Measurements from ENCODE around the gene OFD1.
A peak's percentile ranks its signal among the peaks of the same experiment; 100 is the strongest.

OFD1 gene, protein sequence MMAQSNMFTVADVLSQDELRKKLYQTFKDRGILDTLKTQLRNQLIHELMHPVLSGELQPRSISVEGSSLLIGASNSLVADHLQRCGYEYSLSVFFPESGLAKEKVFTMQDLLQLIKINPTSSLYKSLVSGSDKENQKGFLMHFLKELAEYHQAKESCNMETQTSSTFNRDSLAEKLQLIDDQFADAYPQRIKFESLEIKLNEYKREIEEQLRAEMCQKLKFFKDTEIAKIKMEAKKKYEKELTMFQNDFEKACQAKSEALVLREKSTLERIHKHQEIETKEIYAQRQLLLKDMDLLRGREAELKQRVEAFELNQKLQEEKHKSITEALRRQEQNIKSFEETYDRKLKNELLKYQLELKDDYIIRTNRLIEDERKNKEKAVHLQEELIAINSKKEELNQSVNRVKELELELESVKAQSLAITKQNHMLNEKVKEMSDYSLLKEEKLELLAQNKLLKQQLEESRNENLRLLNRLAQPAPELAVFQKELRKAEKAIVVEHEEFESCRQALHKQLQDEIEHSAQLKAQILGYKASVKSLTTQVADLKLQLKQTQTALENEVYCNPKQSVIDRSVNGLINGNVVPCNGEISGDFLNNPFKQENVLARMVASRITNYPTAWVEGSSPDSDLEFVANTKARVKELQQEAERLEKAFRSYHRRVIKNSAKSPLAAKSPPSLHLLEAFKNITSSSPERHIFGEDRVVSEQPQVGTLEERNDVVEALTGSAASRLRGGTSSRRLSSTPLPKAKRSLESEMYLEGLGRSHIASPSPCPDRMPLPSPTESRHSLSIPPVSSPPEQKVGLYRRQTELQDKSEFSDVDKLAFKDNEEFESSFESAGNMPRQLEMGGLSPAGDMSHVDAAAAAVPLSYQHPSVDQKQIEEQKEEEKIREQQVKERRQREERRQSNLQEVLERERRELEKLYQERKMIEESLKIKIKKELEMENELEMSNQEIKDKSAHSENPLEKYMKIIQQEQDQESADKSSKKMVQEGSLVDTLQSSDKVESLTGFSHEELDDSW

DNA sequence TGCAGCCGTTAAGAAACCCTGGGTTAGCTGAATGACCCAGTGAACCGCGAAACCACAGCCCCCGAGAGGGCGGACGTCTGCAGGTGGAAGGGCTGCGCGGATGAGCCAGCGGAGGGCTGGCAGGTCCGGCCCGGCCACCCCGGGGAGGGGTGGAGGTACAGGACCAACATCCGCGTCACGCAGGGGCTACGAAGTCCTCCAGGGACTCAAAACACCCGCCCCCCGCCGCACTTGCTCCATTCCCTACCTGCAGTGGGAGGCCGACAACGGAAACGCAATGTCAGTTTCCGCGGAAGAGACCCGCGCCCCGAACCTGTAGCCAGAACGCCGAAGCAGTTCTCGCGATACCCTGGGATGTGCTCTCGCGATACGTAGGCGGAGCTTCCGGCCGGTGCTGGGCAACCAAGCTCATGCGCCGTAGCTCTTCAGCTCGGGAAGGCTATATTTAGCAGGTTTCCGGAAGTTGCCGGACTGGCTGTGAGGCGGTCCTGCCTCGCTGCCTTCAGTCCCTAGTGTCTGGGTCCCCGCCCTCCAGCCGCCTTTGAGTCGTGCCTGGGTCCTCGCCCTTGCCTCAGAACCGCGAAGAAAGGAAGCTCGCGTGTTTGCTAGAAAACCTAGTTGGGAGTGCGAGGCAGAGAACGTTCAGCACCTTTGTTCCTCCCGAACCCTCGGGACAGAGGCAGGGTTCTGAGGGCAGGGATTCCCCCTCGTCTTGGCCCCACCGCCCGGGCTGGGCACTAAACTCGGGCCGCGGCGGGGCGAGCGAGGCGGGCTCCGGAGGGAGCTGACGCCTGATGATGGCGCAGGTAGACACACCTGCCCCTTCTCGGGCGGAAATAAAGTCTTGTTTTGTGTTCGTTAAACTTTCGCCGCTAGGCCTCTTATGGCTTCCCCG lies at the start of gene OFD1, which contains the start of gene TRAPPC2:
Gene OFD1, plus strand, starts transcription at position 471 of the 895 bp plus-strand sequence. Its CDS starts 324 bp downstream, at position 795.
Gene TRAPPC2, minus strand, starts transcription at position 343 of the 895 bp plus-strand sequence. CDS start 14,657 bp downstream, outside the sequence.
- TF ChIP-seq, protein P1, sequence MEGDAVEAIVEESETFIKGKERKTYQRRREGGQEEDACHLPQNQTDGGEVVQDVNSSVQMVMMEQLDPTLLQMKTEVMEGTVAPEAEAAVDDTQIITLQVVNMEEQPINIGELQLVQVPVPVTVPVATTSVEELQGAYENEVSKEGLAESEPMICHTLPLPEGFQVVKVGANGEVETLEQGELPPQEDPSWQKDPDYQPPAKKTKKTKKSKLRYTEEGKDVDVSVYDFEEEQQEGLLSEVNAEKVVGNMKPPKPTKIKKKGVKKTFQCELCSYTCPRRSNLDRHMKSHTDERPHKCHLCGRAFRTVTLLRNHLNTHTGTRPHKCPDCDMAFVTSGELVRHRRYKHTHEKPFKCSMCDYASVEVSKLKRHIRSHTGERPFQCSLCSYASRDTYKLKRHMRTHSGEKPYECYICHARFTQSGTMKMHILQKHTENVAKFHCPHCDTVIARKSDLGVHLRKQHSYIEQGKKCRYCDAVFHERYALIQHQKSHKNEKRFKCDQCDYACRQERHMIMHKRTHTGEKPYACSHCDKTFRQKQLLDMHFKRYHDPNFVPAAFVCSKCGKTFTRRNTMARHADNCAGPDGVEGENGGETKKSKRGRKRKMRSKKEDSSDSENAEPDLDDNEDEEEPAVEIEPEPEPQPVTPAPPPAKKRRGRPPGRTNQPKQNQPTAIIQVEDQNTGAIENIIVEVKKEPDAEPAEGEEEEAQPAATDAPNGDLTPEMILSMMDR (IDR thresholded peaks at IDR 0.05; ENCODE audit: insufficient read depth, low read depth, low read length, missing control alignments), result no peak
- peak; percentile 97 for DNase-seq (ENCODE audit: low read depth)
- H3K4me3 ChIP-seq (ENCODE audit: low read depth, low read length), result peak within 1 kb of the TSS; percentile 70

DNA sequence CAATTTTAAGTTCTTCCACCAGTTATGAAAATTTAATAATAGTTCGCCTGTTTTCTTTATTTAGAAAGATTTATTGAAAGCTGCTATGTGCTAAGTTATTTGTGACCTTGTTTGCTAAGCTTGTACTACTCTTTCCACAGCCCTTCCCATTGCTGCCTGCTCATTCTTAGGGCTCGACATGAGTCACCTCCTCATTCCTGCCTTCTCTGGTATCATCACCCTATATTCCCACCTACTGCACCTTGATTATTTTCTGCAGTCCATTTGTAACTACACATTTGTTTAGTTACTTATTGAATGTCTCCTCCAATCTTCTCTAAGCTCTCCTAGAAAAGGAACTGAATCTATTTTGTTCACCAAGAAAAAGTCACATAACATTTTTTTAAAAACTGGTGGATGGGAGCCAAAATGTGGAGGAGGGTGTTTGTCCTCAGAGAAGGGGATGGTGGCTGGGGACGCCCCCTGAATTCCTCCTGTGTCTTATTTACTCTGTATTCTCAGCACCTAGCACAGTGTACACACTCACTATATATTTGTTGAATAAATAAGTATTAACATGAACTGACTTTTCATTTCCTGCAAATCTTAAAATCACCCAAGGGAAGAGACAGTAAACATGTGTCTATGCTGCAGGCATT lies 49.3 kb upstream of the OFD1 start:
- no peak overlapping the region for H3K4me3 ChIP-seq (ENCODE audit: low read depth, low read length)
- DNase-seq (ENCODE audit: low read depth), result no peak
- TF ChIP-seq, protein P1 (IDR thresholded peaks at IDR 0.05; ENCODE audit: insufficient read depth, low read depth, low read length, missing control alignments), result no peak

DNA sequence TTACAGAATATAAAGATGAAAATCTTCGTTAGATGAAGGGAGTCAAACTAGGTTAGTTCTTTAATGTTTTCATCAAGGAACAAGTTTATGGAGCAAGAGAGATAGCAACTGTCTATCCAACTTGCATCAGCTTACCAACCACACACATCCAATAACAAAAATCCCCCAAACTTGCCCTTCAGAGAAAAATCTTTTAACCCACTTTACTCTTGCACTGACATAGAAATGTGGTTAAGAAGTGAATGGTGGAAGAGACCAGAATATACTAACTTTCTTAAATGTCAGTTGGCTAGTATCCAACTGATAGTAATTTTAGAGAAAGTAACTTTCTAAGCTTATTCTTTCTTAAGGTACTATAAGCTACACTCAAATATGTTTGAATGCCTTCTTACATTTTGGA lies 47.3 kb upstream of the OFD1 start:
- H3K4me3 ChIP-seq (ENCODE audit: low read depth, low read length), result no peak overlapping the region
- TF ChIP-seq, protein P1 (IDR thresholded peaks at IDR 0.05; ENCODE audit: insufficient read depth, low read depth, low read length, missing control alignments), result no peak
- no peak for DNase-seq (ENCODE audit: low read depth)

DNA sequence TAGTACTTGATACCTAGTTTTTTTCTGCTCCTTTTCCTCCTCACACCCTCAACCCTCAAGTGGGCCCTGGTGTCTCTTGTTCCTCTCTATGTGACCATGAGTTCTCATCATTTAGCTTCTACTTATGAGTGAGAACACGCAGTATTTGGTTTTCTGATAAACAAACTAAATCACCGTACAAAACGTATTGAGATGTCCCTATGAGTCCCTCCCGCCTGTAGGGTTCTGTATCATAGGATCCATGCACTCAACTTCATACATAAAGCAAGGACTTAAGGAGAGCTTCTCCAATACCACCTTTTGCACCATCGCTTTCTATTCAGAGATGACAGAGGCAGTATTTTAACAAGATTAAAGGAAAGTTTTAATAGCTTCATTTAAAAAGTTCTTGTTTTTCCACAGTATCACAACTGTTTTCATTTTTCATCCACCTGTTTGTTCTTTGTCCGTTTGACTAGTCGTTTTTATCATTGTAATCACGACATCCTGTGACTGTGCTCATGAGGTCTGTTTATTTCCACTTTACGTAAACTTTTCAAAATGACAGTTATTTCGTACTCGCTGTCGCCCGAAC lies 46.1 kb upstream of the OFD1 start:
- peak overlapping the region; percentile 87 for H3K4me3 ChIP-seq (ENCODE audit: low read depth, low read length)
- TF ChIP-seq, protein P1 (IDR thresholded peaks at IDR 0.05; ENCODE audit: insufficient read depth, low read depth, low read length, missing control alignments), result no peak
- no peak for DNase-seq (ENCODE audit: low read depth)

DNA sequence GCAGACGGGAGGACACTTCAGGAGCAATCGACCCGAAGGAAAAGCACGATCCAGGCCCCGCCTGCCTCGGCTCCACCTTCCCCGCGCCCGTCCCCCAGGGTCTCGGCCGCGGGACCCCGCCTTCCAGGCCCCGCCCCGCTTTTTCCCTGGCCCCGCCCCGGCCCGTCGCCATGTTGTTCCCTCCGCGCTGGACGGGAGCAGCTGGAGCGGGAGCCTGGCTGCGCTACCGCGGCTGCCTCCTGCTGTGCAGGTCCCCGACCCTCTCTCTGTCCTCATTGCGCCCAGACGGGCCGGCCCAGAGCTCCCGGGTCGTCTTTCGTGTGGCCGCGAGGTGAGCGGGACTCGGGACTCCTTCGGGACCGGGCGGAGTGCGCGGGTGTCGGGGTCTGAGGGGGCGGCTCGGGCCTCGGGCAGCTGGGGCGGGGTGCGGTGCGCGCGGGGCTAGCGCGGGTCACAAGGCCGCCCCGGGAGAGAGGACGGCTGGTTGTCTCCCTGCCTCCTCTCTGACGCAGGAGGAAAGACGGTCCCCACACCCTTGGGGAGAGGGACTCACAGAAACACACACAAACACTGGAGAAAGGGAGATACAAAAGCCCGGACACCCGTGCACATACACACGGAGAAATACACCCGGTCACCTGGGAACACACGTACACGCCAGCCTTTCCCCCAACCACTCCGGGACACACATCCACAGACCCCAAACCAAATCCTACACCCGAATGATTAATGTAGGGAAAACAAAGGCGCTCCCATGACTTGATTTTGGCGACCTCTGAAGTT lies 45.4 kb upstream of the OFD1 start, which contains the start of gene RAB9A:
Gene RAB9A, plus strand, starts transcription at position 171 of the 783 bp plus-strand sequence. CDS start 19,619 bp downstream, outside the sequence.
- DNase-seq (ENCODE audit: low read depth), result peak; percentile 76
- TF ChIP-seq, protein P1 (IDR thresholded peaks at IDR 0.05; ENCODE audit: insufficient read depth, low read depth, low read length, missing control alignments), result no peak
- H3K4me3 ChIP-seq (ENCODE audit: low read depth, low read length), result peak within 1 kb of the TSS; percentile 87
